Measurements from ENCODE around the gene HTT.

GRCh38 chr4:3245676-3246075 lies 171.2 kb downstream of the HTT start:
- TF ChIP-seq CTCF (IDR thresholded peaks at IDR 0.05; ENCODE audit: insufficient read depth, low read depth, low read length), result no peak
- TF ChIP-seq EZH2 (IDR thresholded peaks at IDR 0.05; ENCODE audit: insufficient read depth, low read length), result no peak

Measured in astrocyte (in vitro differentiated cells and primary cell).